ENCODE measurements around the gene KNOP1.

KNOP1 gene

DNA sequence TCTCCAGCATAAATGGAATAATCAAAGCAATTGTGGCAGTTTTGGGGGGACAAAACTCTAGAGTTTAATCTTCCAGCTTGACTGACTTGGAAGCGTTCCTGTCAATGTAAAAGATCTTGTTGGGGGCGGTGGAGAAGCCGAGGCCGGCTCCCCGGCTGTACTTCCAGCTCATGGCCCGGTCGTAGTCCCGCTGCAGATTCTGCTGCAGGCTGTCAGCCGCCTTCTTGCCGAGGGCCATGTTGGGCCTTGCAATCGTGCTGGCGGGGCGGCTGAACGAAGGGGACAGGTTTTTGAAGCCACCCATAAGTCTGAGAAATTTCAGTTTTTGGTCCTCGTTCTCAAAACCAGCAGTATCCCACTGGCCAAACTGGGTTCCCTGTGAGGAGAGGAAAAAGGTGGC, 11.2 kb downstream of the KNOP1 start:
- Histone ChIP-seq H3K27me3 (ENCODE audit: insufficient read depth, low read length) (no peaks in the 10 kb centered on the region), H3K36me3 (ENCODE audit: insufficient read depth, low read length) (peaks cover 33% of the 10 kb centered on the region; the same call in 1 of the 2 replicates), H3K27ac (ENCODE audit: low read depth, low read length) (no peak overlapping the region), H3K4me1 (ENCODE audit: control insufficient read depth, insufficient read depth, low read length, unreplicated experiment) (peaks cover 12% of the 10 kb centered on the region), H3K79me2 (ENCODE audit: control insufficient read depth, insufficient read depth, low read length, unreplicated experiment) (no peaks in the 10 kb centered on the region), H2AFZ (ENCODE audit: low read length, unreplicated experiment) (no peak overlapping the region), H3K4me3 (ENCODE audit: low read depth, low read length) (no peak overlapping the region)

- no peaks in the 10 kb centered on the region for H3K79me2 ChIP-seq (ENCODE audit: control insufficient read depth, insufficient read depth, low read length, unreplicated experiment)
- no peaks in the 10 kb centered on the region for H3K27me3 ChIP-seq (ENCODE audit: insufficient read depth, low read length)
- no peak overlapping the region for H2AFZ ChIP-seq (ENCODE audit: low read length, unreplicated experiment)
- no peak overlapping the region for H3K27ac ChIP-seq (ENCODE audit: low read depth, low read length)
- H3K36me3 ChIP-seq (ENCODE audit: insufficient read depth, low read length): peaks cover 33% of the 10 kb centered on the region; the same call in 1 of the 2 replicates
- no peak overlapping the region for H3K4me3 ChIP-seq (ENCODE audit: low read depth, low read length)
- H3K4me1 ChIP-seq (ENCODE audit: control insufficient read depth, insufficient read depth, low read length, unreplicated experiment): peaks cover 18% of the 10 kb centered on the region
Observed at GRCh38 chr16:19705843-19706242, 12.2 kb downstream of the KNOP1 start.

DNA sequence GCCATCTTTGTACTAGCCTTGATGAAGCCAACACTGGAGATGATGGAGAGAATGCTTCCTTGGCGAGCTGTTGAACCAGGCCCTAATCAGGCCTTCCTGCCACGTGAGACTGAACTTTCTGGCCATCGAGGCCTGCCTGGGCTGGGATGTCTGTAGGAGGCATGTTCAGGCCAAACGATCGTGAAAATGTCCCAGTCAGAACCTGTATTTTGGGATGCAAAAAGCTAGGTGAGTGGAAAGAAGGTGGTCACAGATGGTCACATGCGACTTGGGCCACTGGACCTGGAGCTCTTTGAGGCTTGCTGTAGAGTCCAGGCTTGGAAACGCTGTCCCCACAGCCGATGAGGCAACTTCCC, 12.9 kb downstream of the KNOP1 start:
- Histone ChIP-seq H3K27ac (ENCODE audit: low read depth, low read length) (peak overlapping the region; percentile 90), H3K79me2 (ENCODE audit: control insufficient read depth, insufficient read depth, low read length, unreplicated experiment) (no peaks in the 10 kb centered on the region), H2AFZ (ENCODE audit: low read length, unreplicated experiment) (no peak overlapping the region), H3K4me3 (ENCODE audit: low read depth, low read length) (no peak overlapping the region), H3K36me3 (ENCODE audit: insufficient read depth, low read length) (peaks cover 33% of the 10 kb centered on the region; the same call in 1 of the 2 replicates), H3K27me3 (ENCODE audit: insufficient read depth, low read length) (no peaks in the 10 kb centered on the region), H3K4me1 (ENCODE audit: control insufficient read depth, insufficient read depth, low read length, unreplicated experiment) (peaks cover 25% of the 10 kb centered on the region)

- H2AFZ ChIP-seq (ENCODE audit: low read length, unreplicated experiment): no peak overlapping the region
- no peaks in the 10 kb centered on the region for H3K27me3 ChIP-seq (ENCODE audit: insufficient read depth, low read length)
- H3K36me3 ChIP-seq (ENCODE audit: insufficient read depth, low read length): peaks cover 35% of the 10 kb centered on the region
- peaks cover 30% of the 10 kb centered on the region for H3K4me1 ChIP-seq (ENCODE audit: control insufficient read depth, insufficient read depth, low read length, unreplicated experiment)
- H3K27ac ChIP-seq (ENCODE audit: low read depth, low read length): peak overlapping the region; percentile 90
- H3K79me2 ChIP-seq (ENCODE audit: control insufficient read depth, insufficient read depth, low read length, unreplicated experiment): no peaks in the 10 kb centered on the region
- peak overlapping the region; percentile 46; the same call in 1 of the 2 replicates for H3K4me3 ChIP-seq (ENCODE audit: low read depth, low read length)
Observed at GRCh38 chr16:19704321-19705145, 13.5 kb downstream of the KNOP1 start.

- Histone ChIP-seq H3K79me2 (ENCODE audit: control insufficient read depth, insufficient read depth, low read length, unreplicated experiment) (no peaks in the 10 kb centered on the region), H3K27ac (ENCODE audit: low read depth, low read length) (no peak overlapping the region), H3K36me3 (ENCODE audit: insufficient read depth, low read length) (peaks cover 39% of the 10 kb centered on the region), H3K4me1 (ENCODE audit: control insufficient read depth, insufficient read depth, low read length, unreplicated experiment) (peaks cover 42% of the 10 kb centered on the region), H3K4me3 (ENCODE audit: low read depth, low read length) (no peak overlapping the region), H3K27me3 (ENCODE audit: insufficient read depth, low read length) (no peaks in the 10 kb centered on the region), H2AFZ (ENCODE audit: low read length, unreplicated experiment) (no peak overlapping the region)
Observed at GRCh38 chr16:19703172-19703889, 14.7 kb downstream of the KNOP1 start.

DNA sequence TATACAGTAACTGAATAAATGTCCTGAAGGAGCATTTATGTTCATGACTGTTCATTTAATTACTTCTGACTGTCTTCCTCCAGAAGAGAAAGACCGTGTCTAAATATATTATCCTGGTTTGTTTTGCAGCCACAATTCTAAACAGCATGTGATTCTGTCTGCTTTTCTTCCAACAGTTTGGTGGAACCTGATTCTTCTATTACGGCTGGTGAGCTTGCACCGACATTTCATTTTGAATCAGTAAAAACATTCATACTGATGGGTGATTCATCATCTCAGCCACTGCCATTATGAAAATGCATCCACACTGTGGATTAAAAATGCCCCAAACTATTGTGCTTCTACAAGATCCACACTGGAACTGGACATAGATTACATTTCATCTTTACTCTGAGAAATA, 16.9 kb downstream of the KNOP1 start:
- peaks cover 36% of the 10 kb centered on the region for H3K36me3 ChIP-seq (ENCODE audit: insufficient read depth, low read length)
- peak overlapping the region; percentile 26; the same call in 1 of the 2 replicates for H3K27ac ChIP-seq (ENCODE audit: low read depth, low read length)
- peaks cover 54% of the 10 kb centered on the region for H3K4me1 ChIP-seq (ENCODE audit: control insufficient read depth, insufficient read depth, low read length, unreplicated experiment)

DNA sequence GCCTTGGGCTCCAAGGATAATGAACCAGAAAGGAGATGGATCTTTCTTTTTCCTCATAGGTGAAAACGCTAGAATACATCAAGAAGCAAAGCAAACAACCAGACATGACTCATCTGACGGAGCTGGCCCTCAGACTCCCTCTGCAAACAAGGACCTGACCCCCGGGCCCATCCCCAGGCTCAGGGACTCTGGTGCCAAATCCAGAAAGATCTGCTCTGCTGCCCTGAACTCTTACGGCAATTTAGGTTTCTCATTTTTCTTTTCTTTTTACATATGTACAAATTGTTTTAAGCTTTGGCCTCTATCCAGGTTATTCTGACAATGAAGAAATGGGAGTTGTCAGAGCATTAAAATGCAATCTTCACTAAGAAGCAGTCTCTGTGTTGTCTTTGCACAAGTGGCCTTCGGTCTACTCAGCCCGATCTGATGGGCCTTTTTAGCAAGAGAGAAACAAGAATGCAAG, 17.7 kb downstream of the KNOP1 start:
- no peaks in the 10 kb centered on the region for H3K27me3 ChIP-seq (ENCODE audit: insufficient read depth, low read length)
- H3K36me3 ChIP-seq (ENCODE audit: insufficient read depth, low read length): peaks cover 29% of the 10 kb centered on the region
- H3K27ac ChIP-seq (ENCODE audit: low read depth, low read length): peak overlapping the region; percentile 26
- H2AFZ ChIP-seq (ENCODE audit: low read length, unreplicated experiment): no peak overlapping the region
- H3K4me1 ChIP-seq (ENCODE audit: control insufficient read depth, insufficient read depth, low read length, unreplicated experiment): peaks cover 56% of the 10 kb centered on the region
- no peaks in the 10 kb centered on the region for H3K79me2 ChIP-seq (ENCODE audit: control insufficient read depth, insufficient read depth, low read length, unreplicated experiment)
- no peak overlapping the region for H3K4me3 ChIP-seq (ENCODE audit: low read depth, low read length)

More for the DNA sequence above, 16.9 kb downstream of the KNOP1 start:
- Histone ChIP-seq H3K79me2 (ENCODE audit: control insufficient read depth, insufficient read depth, low read length, unreplicated experiment) (no peaks in the 10 kb centered on the region), H3K4me3 (ENCODE audit: low read depth, low read length) (no peak overlapping the region), H3K27me3 (ENCODE audit: insufficient read depth, low read length) (no peaks in the 10 kb centered on the region), H2AFZ (ENCODE audit: low read length, unreplicated experiment) (no peak overlapping the region)

DNA sequence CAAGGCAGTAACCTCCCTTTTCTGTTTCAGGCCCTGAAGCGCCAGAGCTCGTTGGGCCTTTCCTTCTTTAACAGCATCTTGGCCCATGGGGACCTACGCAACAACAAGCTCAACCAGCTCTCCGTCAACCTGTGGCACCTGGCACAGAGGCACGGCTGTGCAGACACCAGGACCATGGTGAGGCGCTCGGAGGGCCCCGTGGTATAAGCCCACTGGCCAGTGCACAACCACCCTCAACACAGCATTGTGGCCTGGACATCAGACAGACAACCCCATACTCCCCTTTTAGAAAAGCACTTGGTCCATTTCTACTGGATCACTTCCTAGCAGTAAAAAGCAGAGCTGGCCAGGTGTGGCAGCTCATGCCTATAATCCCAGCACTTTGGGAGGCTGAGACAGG, 18.6 kb downstream of the KNOP1 start:
- Histone ChIP-seq H3K79me2 (ENCODE audit: control insufficient read depth, insufficient read depth, low read length, unreplicated experiment) (no peaks in the 10 kb centered on the region), H2AFZ (ENCODE audit: low read length, unreplicated experiment) (no peak overlapping the region), H3K4me1 (ENCODE audit: control insufficient read depth, insufficient read depth, low read length, unreplicated experiment) (peaks cover 48% of the 10 kb centered on the region), H3K27ac (ENCODE audit: low read depth, low read length) (0 out of 2 replicates have a peak overlapping the region, but pooled peaks have one; percentile 26), H3K4me3 (ENCODE audit: low read depth, low read length) (no peak overlapping the region), H3K27me3 (ENCODE audit: insufficient read depth, low read length) (no peaks in the 10 kb centered on the region), H3K36me3 (ENCODE audit: insufficient read depth, low read length) (peaks cover 21% of the 10 kb centered on the region)

GRCh38 chr16:19698480-19699465, 19.3 kb downstream of the KNOP1 start:
- Histone ChIP-seq H3K79me2 (ENCODE audit: control insufficient read depth, insufficient read depth, low read length, unreplicated experiment) (no peaks in the 10 kb centered on the region), H3K27ac (ENCODE audit: low read depth, low read length) (peak overlapping the region; percentile 26; the same call in 1 of the 2 replicates), H3K36me3 (ENCODE audit: insufficient read depth, low read length) (peaks cover 15% of the 10 kb centered on the region), H3K4me3 (ENCODE audit: low read depth, low read length) (no peak overlapping the region), H2AFZ (ENCODE audit: low read length, unreplicated experiment) (no peak overlapping the region), H3K4me1 (ENCODE audit: control insufficient read depth, insufficient read depth, low read length, unreplicated experiment) (peaks cover 45% of the 10 kb centered on the region), H3K27me3 (ENCODE audit: insufficient read depth, low read length) (no peaks in the 10 kb centered on the region)

DNA sequence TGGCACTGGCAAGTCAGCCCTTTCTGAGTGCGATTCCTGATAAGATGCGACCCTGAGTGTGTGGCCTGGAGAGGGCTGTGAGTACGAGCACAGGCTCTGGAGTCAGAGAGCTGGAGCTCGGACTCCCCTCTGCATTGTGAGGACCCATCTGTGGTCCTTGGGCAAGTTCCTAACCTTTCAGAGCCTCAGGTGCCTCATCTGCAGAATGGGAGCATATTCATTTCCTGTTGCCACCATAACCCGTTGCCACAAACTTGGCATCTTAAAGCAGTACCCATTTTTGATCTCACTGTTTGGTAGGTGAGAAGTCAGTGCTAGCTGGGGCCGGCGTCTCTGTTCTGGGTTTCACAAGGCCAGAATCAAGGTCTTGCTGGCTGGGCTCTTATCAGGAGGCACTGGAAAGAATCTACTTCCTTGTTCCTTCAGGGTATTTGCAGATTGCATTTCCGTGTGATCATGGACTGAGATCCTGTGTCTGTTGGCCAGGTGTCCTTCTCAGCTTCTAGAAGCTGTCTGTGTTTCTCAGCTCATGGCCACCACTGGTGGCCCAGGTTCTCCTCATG, 20.2 kb downstream of the KNOP1 start:
- Histone ChIP-seq H3K4me1 (ENCODE audit: control insufficient read depth, insufficient read depth, low read length, unreplicated experiment) (peaks cover 45% of the 10 kb centered on the region), H3K27ac (ENCODE audit: low read depth, low read length) (no peak overlapping the region)

More for the DNA sequence above, 20.2 kb downstream of the KNOP1 start:
- Histone ChIP-seq H3K4me3 (ENCODE audit: low read depth, low read length) (no peak overlapping the region), H3K36me3 (ENCODE audit: insufficient read depth, low read length) (peaks cover 10% of the 10 kb centered on the region; the same call in 1 of the 2 replicates), H2AFZ (ENCODE audit: low read length, unreplicated experiment) (no peak overlapping the region), H3K79me2 (ENCODE audit: control insufficient read depth, insufficient read depth, low read length, unreplicated experiment) (no peaks in the 10 kb centered on the region), H3K27me3 (ENCODE audit: insufficient read depth, low read length) (no peaks in the 10 kb centered on the region)
